GM23338 (cell line): ENCODE measurements around the gene EXOC1L. TPM values are rescaled to one million over a fixed set of nuclear protein-coding genes. Genes with fewer than 3 reads are reported as not detected.

Source experiments
- ATAC-seq: fragments of 200-7000 bp; cut with Tn5 transposase; 3 replicates; pipeline ENCODE4 v1.9.1; 2020
- DNase-seq: peaks from one replicate; pipeline ENCODE4 v3.0.0-alpha.2; 2015; ENCODE audit warnings: low spot score
- H2AFZ ChIP-seq: fragments of 200-600 bp; sonication (generic); 2 replicates; pipeline ENCODE4 v1.8.0; 2016; ENCODE audit warnings: antibody characterized with exemption, mild to moderate bottlenecking, moderate library complexity
- H3F3A ChIP-seq: fragments of 200-600 bp; sonication (generic); replicated peaks from 2 replicates; pipeline ENCODE4 v1.8.0; 2017; ENCODE audit warnings: antibody characterized with exemption, mixed run types, low read depth
- H3K27ac ChIP-seq: fragments of 200-600 bp; sonication (generic); 2 replicates; pipeline ENCODE4 v1.6.1; 2016; ENCODE audit warnings: low read depth
- H3K27me3 ChIP-seq: fragments of 200-600 bp; sonication (generic); 2 replicates; pipeline ENCODE4 v1.8.0; 2016; ENCODE audit warnings: mild to moderate bottlenecking, mixed run types, moderate library complexity; ENCODE audit not compliant: insufficient read depth
- H3K36me3 ChIP-seq: fragments of 200-600 bp; sonication (generic); 2 replicates; pipeline ENCODE4 v1.8.0; 2016; ENCODE audit warnings: mild to moderate bottlenecking; ENCODE audit not compliant: insufficient read depth
- H3K4me1 ChIP-seq: fragments of 200-600 bp; sonication (generic); 2 replicates; pipeline ENCODE4 v1.8.0; 2016; ENCODE audit warnings: mild to moderate bottlenecking, moderate library complexity; ENCODE audit not compliant: insufficient read depth
- H3K4me2 ChIP-seq: fragments of 200-600 bp; sonication (generic); 2 replicates; pipeline ENCODE4 v1.7.1; 2017; ENCODE audit warnings: mixed run types
- H3K4me3 ChIP-seq: fragments of 200-600 bp; sonication (generic); 2 replicates; pipeline ENCODE4 v1.6.1; 2016; ENCODE audit warnings: mixed run types
- H3K79me2 ChIP-seq: fragments of 200-600 bp; sonication (generic); replicated peaks from 2 replicates; pipeline ENCODE4 v1.8.0; 2017; ENCODE audit warnings: mild to moderate bottlenecking; ENCODE audit not compliant: insufficient read depth
- H3K9me2 ChIP-seq: fragments of 200-600 bp; sonication (generic); 2 replicates; pipeline ENCODE4 v1.8.0; 2017; ENCODE audit not compliant: insufficient read depth
- H4K20me1 ChIP-seq: fragments of 200-600 bp; sonication (generic); replicated peaks from 2 replicates; pipeline ENCODE4 v1.8.0; 2017; ENCODE audit warnings: mild to moderate bottlenecking; ENCODE audit not compliant: insufficient read depth
- H3K27ac Mint-ChIP-seq: 2 replicates; pipeline ENCODE4 v1.8.0; 2020; ENCODE audit warnings: inconsistent platforms, mild to moderate bottlenecking, moderate library complexity, mixed read lengths
- H3K27me3 Mint-ChIP-seq: 3 replicates; pipeline ENCODE4 v1.8.0; 2022; ENCODE audit warnings: low read depth, mild to moderate bottlenecking, moderate library complexity, mixed read lengths, inconsistent platforms; ENCODE audit not compliant: insufficient read depth, poor library complexity
- H3K36me3 Mint-ChIP-seq: 3 replicates; pipeline ENCODE4 v1.8.0; 2021; ENCODE audit warnings: low read depth, mild to moderate bottlenecking, inconsistent platforms, moderate library complexity, mixed read lengths
- H3K4me1 Mint-ChIP-seq: 3 replicates; pipeline ENCODE4 v1.8.0; 2020; ENCODE audit warnings: mild to moderate bottlenecking, inconsistent platforms, mixed read lengths
- H3K4me3 Mint-ChIP-seq: 3 replicates; pipeline ENCODE4 v1.8.0; 2021; ENCODE audit warnings: moderate library complexity, mild to moderate bottlenecking, inconsistent platforms, mixed read lengths
- H3K9me3 Mint-ChIP-seq: 3 replicates; pipeline ENCODE4 v1.8.0; 2020; ENCODE audit warnings: moderate library complexity, mild to moderate bottlenecking, inconsistent platforms, mixed read lengths
- CREB1 ChIP-seq: fragments of 250-450 bp; sonication (Bioruptor Pico); IDR thresholded peaks from 2 replicates; pipeline ENCODE4 v1.5.0; 2020; ENCODE audit warnings: low read depth, mild to moderate bottlenecking, moderate library complexity
- CTCF ChIP-seq, 2 experiments: fragments of 200-600 bp in 1 of 2; sonication (generic) in 1 of 2; conservative IDR thresholded peaks; 2 replicates each; pipeline versions ENCODE4 v1.5.1 to v1.6.1; 2016 to 2017; ENCODE audit warnings: antibody characterized with exemption in 2 of 2, low read depth in 2 of 2, mild to moderate bottlenecking in 2 of 2, moderate library complexity in 1 of 2
- ETS1 ChIP-seq: IDR thresholded peaks from 2 replicates; pipeline ENCODE4 v1.6.1; 2016; ENCODE audit warnings: antibody characterized with exemption
- EZH2 ChIP-seq: fragments of 200-600 bp; sonication (generic); IDR thresholded peaks from one replicate; pipeline ENCODE4 v1.8.0; 2017; ENCODE audit warnings: antibody characterized with exemption, mild to moderate bottlenecking, low read depth; ENCODE audit not compliant: unreplicated experiment
- EZH2phosphoT487 ChIP-seq: fragments of 200-600 bp; sonication (generic); IDR thresholded peaks from one replicate; pipeline ENCODE4 v1.8.1; 2018; ENCODE audit warnings: antibody characterized with exemption; ENCODE audit not compliant: unreplicated experiment
- JUNB ChIP-seq: IDR thresholded peaks from one replicate; pipeline ENCODE4 v1.6.1; 2016; ENCODE audit warnings: antibody characterized with exemption; ENCODE audit not compliant: unreplicated experiment
- NANOG ChIP-seq: IDR thresholded peaks from 2 replicates; pipeline ENCODE4 v1.6.1; 2016; ENCODE audit warnings: antibody characterized with exemption, borderline replicate concordance
- POLR2AphosphoS5 ChIP-seq: IDR thresholded peaks from 2 replicates; pipeline ENCODE4 v1.6.1; 2016; ENCODE audit warnings: antibody characterized with exemption, low read depth
- REST ChIP-seq: IDR thresholded peaks from one replicate; pipeline ENCODE4 v1.6.1; 2018; ENCODE audit warnings: antibody characterized with exemption; ENCODE audit not compliant: unreplicated experiment
- STAT1 ChIP-seq: IDR thresholded peaks from one replicate; pipeline ENCODE4 v1.6.1; 2016; ENCODE audit warnings: antibody characterized with exemption; ENCODE audit not compliant: unreplicated experiment
- ZNF114 ChIP-seq: fragments of 250-450 bp; sonication (Bioruptor Pico); IDR thresholded peaks from 2 replicates; pipeline ENCODE4 v1.5.0; 2020; ENCODE audit warnings: mild to moderate bottlenecking, moderate library complexity
- ZNF331 ChIP-seq: fragments of 250-450 bp; sonication (Bioruptor Pico); IDR thresholded peaks from 2 replicates; pipeline ENCODE4 v1.5.0; 2020; ENCODE audit warnings: low read depth, mild to moderate bottlenecking, moderate library complexity
- ZNF462 ChIP-seq: fragments of 250-450 bp; sonication (Bioruptor Pico); IDR thresholded peaks from 2 replicates; pipeline ENCODE4 v1.5.0; 2020; ENCODE audit warnings: mild to moderate bottlenecking, moderate library complexity
- polyA plus RNA-seq: library from polyadenylated mRNA; unstranded; fragments of >200 nt; fragmentation: Nextera tagmentation; extraction: Ambion mirVana; gene quantifications from 2 replicates; pipeline ENCODE4 v1.2.1, GENCODE V29; 2016
- total RNA-seq: library from RNA; depleted of rRNA; stranded (reverse); fragments of >200 nt; shearing (Covaris generic); gene quantifications from 2 replicates; pipeline ENCODE4 v1.2.3, GENCODE V29; 2014

EXOC1L gene
- total and polyA plus RNA-seq, 2 experiments from 2014 or later: not detected

- Histone ChIP-seq H3K79me2 (no peaks in the 10 kb centered on the region), H3K9me2 (no peaks in the 10 kb centered on the region), H4K20me1 (no peaks in the 10 kb centered on the region), H3K4me1 (no peaks in the 10 kb centered on the region), H3F3A (no peaks in the 10 kb centered on the region), H3K4me3 (no peak overlapping the region), H3K4me2 (no peak overlapping the region), H3K27ac (no peak overlapping the region), H3K27me3 (no peaks in the 10 kb centered on the region), H2AFZ (no peak overlapping the region), H3K36me3 (no peaks in the 10 kb centered on the region; the same call in 1 of the 2 replicates)
- Mint-ChIP-seq H3K4me3 (no peak overlapping the region), H3K4me1 (no peaks in the 10 kb centered on the region), H3K9me3 (no peaks in the 10 kb centered on the region; the same call in 1 of the 3 replicates), H3K36me3 (peaks cover 12% of the 10 kb centered on the region), H3K27ac (no peak overlapping the region), H3K27me3 (no peaks in the 10 kb centered on the region)
- DNase-seq (no peak), ATAC-seq (no peak)
- no peak for TF ChIP-seq ZNF331 (CRISPR knock-in tag)
- TF ChIP-seq NANOG: no peak
- TF ChIP-seq ZNF114 (CRISPR knock-in tag): no peak
- no peak for TF ChIP-seq POLR2AphosphoS5
- TF ChIP-seq EZH2: no peak
- no peak for TF ChIP-seq EZH2phosphoT487
- no peak for TF ChIP-seq ETS1
- TF ChIP-seq CTCF (conservative IDR thresholded peaks at IDR 0.05; ENCODE audit: low read depth in 2 of 2): no peak
- TF ChIP-seq ZNF462 (CRISPR knock-in tag): no peak
- no peak for TF ChIP-seq STAT1
- TF ChIP-seq CREB1 (CRISPR knock-in tag): no peak
- TF ChIP-seq REST: no peak
- no peak for TF ChIP-seq JUNB
These were observed 45.1 kb downstream of the EXOC1L start for GRCh38 chr4:55864577-55865223.
